HG03064 (cell line): ENCODE results near the gene YY1.
"Not testable (repeated sequence)": the region's sequence is repeated elsewhere in the genome, so short reads cannot be mapped to it uniquely, and the experiment has no call there.

Source experiments
- ATAC-seq: cut with Tn5 transposase; IDR thresholded peaks from one replicate; pipeline ENCODE4 v1.9.1; 2021; ENCODE audit warnings: low read depth; ENCODE audit not compliant: unreplicated experiment

YY1 gene

DNA sequence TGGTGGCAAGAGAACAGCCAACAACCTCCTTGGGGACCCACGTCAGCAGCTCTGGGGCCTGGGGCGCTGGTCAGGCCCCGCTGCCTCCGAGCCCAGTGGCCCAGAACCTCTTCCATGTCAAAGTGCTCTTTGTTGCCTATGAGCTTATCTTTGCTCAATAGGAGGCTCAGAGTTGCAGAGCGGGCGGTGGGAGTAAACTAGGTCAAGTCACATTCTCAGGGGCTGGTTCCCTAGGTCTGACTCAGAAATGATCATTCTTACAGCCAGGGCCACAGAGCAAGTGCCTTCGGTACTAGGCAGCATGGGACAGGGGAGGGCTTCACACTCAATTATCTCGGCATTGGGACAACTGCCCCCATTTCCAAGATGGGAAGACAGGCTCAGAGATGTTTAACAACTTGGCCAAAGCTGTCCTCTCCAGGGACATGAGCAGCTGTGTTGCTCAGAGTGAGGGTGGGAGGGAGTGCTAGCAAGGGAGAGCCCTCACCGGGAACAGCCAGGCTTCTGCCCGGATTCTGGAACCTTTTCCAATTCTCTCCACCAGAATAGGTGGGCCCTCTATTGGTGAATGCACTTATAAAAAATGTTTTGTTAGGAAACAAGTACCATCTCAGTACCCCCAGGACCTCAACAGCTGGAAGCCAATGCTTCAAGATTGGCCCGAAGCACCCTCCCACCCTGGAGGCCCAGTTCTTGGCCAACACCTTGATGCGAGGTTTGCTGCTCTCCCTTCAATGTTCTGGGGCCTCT is 55.4 kb downstream of the YY1 start:
- no peak for ATAC-seq

- ATAC-seq: no peak
Measured at GRCh38 chr14:100294963-100295330, 56.0 kb downstream of the YY1 start.

GRCh38 chr14:100295376-100296105 is 56.6 kb downstream of the YY1 start:
- ATAC-seq: no peak

DNA sequence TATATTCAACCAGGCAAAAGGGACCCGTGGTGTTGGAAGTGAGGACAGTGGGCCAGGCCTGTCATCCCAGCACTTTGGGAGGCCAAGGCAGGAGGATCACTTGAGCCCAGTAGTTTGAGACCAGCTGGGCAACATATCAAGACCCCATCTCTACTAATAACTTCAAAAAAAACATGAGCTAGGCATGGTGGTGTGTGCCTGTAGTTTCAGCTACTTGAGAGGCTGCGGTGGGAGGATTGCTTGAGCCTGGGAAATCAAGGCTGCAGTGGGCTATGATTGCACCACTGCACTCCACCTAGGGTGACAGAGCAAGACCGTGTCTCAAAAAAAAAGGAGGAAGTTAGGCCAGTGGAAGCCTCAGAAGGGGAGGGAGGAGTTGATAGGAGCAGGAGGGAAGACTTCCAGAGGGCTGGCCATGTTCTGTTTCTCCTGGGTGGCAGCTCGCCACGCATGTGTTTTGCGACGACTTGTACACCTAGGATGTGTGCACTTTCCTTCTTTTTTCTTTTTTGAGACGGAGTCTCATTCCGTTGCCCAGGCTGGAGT is 57.2 kb downstream of the YY1 start:
- ATAC-seq: no peak

- ATAC-seq: not testable (repeated sequence)
Measured at GRCh38 chr14:100296729-100297128, 57.8 kb downstream of the YY1 start.

- ATAC-seq: no peak
Measured at GRCh38 chr14:100297320-100298300, 58.7 kb downstream of the YY1 start.

DNA sequence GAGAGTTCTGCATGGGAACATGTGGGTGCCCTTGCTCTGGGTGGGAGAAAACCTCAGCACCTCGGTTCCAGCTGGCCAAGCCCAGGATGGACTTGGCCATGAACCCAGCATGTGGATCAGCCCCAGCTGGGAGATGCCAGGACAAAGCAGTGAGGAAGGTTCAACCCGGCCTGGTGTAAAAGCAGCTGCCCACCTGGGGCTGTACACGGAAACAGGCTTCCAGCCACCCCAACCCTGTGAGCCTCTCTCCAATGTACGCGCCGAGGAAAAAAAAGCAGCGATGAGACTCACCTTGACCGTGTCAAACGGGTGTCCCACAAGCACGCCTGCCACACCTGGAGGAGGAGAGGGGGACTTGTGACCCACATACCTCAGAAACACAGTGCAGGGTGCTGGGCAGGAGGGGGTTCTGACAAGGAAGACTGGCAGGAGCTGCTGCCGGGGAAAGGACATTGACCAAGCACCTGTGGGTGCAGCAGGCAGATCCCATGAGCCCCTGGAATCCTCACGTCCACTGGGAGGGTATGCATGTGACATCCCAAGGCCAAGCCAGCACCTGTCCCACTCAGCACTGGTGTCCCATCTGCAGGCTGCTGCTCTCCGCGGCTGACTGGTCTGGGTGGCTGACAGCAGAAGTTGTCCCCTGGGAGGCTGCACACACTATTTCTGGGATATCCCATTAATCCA is 59.8 kb downstream of the YY1 start:
- no peak for ATAC-seq

GRCh38 chr14:100299238-100299560 is 60.3 kb downstream of the YY1 start:
- no peak for ATAC-seq

DNA sequence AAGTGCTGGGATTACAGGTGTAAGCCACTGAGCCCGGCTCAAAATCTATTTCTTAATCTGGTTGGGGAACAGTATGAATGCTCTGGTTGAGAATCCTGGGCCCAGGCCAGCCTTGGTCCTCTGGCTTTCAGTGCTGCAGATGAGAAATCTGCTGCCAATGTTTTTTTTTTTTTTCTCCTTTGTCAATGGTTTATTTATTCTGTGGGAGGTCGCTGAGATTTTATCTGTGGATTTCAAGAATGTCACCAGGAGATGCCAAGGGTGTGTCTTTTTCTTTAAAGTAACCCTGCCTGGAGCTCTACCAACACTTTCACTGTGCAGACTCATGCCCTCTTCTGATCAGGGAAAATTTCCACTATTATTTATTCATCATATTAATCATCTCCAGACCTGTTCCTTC is 63.7 kb downstream of the YY1 start:
- ATAC-seq: no peak

GRCh38 chr14:100303179-100303578 is 64.2 kb downstream of the YY1 start:
- no peak for ATAC-seq

GRCh38 chr14:100303925-100304324 is 65.0 kb downstream of the YY1 start:
- no peak for ATAC-seq

- no peak for ATAC-seq
Measured at GRCh38 chr14:100304825-100305323, 65.9 kb downstream of the YY1 start.

- no peak for ATAC-seq
Measured at GRCh38 chr14:100305324-100306100, 66.6 kb downstream of the YY1 start.

GRCh38 chr14:100306101-100306997 is 67.4 kb downstream of the YY1 start, which contains the start of gene SLC25A29:
Gene SLC25A29 (minus strand): TSS chr14:100306444. CDS start chr14:100306232, 212 bp downstream.
- peak; percentile 73 for ATAC-seq

DNA sequence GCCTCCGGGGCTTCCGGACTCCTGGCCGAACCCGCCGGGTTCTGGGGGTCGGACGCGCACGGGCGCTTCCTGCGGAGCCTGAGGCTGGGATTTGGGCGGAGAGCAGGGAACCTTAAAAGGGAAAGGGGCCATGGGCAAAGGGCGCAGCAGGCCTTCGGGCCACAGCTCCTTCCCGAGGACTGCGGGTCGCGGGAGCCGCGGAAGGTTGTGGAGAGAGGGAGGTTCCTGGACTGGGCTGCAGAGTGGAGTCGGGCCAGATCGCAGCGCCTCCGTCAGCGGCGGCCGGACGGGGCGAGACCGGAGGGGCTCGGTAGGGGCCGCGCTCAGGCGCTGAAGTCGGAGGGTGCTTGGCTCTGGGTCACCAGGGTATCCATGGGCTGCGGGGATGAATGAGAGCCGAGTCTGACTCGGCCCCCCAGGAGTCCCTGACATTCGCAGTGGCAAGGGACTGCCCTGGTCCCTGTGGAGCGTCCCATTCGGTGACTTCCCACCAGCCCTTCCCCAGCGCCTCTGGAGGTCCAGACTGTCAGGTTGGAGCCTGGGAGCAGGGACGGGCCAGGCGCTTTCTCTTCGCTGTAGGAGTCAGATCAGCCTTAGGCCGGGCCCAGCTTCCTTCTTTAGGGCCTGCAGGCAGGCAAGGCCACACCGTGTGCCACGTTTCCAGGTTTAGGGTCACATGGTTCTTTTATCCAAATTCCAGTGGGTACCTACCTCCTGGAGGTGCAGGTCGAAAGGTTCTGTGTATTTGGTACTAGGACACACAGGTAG is 68.2 kb downstream of the YY1 start:
- peak; percentile 10 for ATAC-seq

GRCh38 chr14:100307766-100308426 is 69.0 kb downstream of the YY1 start:
- ATAC-seq: no peak

GRCh38 chr14:100308427-100308792 is 69.5 kb downstream of the YY1 start:
- not testable (repeated sequence) for ATAC-seq
